ENCODE measurements around the gene MIX23.

MIX23 gene

DNA sequence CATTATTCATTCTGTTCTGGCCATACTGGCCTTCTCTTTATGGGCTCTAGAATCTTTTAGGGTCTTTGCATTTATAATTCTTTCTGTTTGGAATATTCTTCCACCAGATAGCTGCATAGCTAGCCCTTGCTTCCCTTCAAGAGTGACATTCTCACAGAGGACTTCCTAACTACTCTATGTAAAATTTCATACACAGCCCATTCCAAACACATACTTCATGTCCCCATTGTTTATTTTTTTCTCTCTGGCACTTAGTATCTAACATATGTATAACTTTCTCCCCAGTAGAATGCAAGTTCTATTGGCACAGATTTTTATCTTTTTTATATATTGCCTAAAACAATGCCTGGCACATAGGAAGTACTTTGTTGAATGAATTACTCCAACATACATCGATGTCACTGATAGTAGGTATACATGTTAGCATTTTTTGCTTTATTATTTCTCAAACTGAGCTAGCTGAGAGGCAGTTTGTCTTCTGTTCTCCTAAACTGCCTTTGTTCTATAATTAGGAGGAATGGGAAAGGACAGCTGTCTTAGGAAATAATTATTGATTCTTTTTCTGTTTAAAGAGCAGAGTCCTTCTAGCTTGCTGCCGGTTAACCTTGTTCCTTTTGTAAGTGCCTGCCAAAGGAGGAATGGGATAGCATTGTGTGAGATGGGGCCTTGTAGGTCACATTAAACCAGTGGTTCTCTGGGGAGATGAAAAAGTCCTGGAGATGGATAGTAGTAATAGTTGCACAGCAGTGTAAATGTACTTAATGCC lies 8.8 kb upstream of the MIX23 start (continued):
- TF ChIP-seq OSR2 (tag by site-specific recombination; IDR thresholded peaks at IDR 0.05) = no peak
- no peak for TF ChIP-seq ZEB2 (tag by site-specific recombination; IDR thresholded peaks at IDR 0.05)

DNA sequence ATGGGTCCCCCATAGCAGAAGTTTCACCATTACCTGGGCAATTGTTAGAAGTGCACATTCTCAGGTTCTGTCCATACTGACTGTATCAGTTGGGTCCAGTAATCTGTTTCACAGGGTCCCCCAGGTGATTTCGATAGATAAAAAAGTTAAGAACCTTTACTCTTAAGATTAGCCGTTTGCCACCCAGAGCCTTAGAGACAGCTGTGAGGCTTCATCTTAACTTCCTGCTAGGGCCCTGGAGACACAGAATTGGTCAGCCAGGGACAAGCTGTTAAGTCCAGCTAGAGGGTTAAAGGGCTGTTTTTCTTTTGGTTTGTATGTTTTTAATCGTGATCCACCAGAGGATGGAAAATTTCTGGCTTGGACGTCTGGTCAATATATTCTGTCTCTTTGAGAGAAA lies 7.6 kb upstream of the MIX23 start:
- Histone ChIP-seq H3K36me3 (ENCODE audit: control insufficient read depth in 2 of 2, insufficient read depth in 1 of 2, low read length in 2 of 2) (peaks cover 0 to 11% of the 10 kb centered on the region in 2 experiments; a peak in 2 of 3 replicates), H3K4me3 (ENCODE audit: low read depth, low read length) (no peak overlapping the region), H3K27ac (ENCODE audit: extremely low read depth, low read depth, low read length) (no peak overlapping the region), H3K9me3 (ENCODE audit: control insufficient read depth, insufficient read depth, low read depth, low read length) (no peaks in the 10 kb centered on the region), H3K4me1 (ENCODE audit: control insufficient read depth, insufficient read depth, low read length) (no peaks in the 10 kb centered on the region)
- TF ChIP-seq CTCF (tag by site-specific recombination; IDR thresholded peaks at IDR 0.05) = no peak
- TF ChIP-seq ZNF621 (tag by site-specific recombination; IDR thresholded peaks at IDR 0.05) = no peak
- no peak for TF ChIP-seq INSM2 (tag by site-specific recombination; IDR thresholded peaks at IDR 0.05)
- TF ChIP-seq ZNF558 (tag by site-specific recombination; IDR thresholded peaks at IDR 0.05) = no peak
- TF ChIP-seq ZNF248 (tag by site-specific recombination; IDR thresholded peaks at IDR 0.05) = no peak
- no peak for TF ChIP-seq IKZF3 (tag by site-specific recombination; IDR thresholded peaks at IDR 0.05)
- no peak for TF ChIP-seq SETDB1 (IDR thresholded peaks at IDR 0.05; ENCODE audit: insufficient read length, low read length)
- no peak for TF ChIP-seq OVOL3 (tag by site-specific recombination; IDR thresholded peaks at IDR 0.05)
- TF ChIP-seq ZNF549 (tag by site-specific recombination; IDR thresholded peaks at IDR 0.05) = no peak
- TF ChIP-seq ZNF837 (tag by site-specific recombination; IDR thresholded peaks at IDR 0.05) = no peak
- TF ChIP-seq ZNF362 (tag by site-specific recombination; IDR thresholded peaks at IDR 0.05) = no peak
- no peak for TF ChIP-seq RBAK (tag by site-specific recombination; IDR thresholded peaks at IDR 0.05)
- ChIA-PET POLR2A (no interaction called here), CTCF (interaction anchor here (0.6 to 1.3 kb wide), 4 partner anchors 14 to 957 kb away, joined by 3 to 5 read pairs (median 3); no protein-coding TSS in a partner anchor)

- Histone ChIP-seq H3K4me1 (ENCODE audit: control insufficient read depth, insufficient read depth, low read length) (no peaks in the 10 kb centered on the region), H3K27ac (ENCODE audit: extremely low read depth, low read depth, low read length) (no peak overlapping the region), H3K36me3 (ENCODE audit: control insufficient read depth in 2 of 2, insufficient read depth in 1 of 2, low read length in 2 of 2) (peaks cover 0 to 11% of the 10 kb centered on the region in 2 experiments; a peak in 2 of 3 replicates), H3K4me3 (ENCODE audit: low read depth, low read length) (no peak overlapping the region), H3K9me3 (ENCODE audit: control insufficient read depth, insufficient read depth, low read depth, low read length) (no peaks in the 10 kb centered on the region)
- POLR2A ChIA-PET = no interaction called here
- CTCF ChIA-PET = interaction anchor here (0.5 to 0.9 kb wide), 3 partner anchors 70 to 957 kb away, joined by 3 to 4 read pairs (median 3); no protein-coding TSS in a partner anchor
- no peak for TF ChIP-seq ZNF610 (tag by site-specific recombination; IDR thresholded peaks at IDR 0.05; ENCODE audit: borderline replicate concordance)
- TF ChIP-seq, protein P1, sequence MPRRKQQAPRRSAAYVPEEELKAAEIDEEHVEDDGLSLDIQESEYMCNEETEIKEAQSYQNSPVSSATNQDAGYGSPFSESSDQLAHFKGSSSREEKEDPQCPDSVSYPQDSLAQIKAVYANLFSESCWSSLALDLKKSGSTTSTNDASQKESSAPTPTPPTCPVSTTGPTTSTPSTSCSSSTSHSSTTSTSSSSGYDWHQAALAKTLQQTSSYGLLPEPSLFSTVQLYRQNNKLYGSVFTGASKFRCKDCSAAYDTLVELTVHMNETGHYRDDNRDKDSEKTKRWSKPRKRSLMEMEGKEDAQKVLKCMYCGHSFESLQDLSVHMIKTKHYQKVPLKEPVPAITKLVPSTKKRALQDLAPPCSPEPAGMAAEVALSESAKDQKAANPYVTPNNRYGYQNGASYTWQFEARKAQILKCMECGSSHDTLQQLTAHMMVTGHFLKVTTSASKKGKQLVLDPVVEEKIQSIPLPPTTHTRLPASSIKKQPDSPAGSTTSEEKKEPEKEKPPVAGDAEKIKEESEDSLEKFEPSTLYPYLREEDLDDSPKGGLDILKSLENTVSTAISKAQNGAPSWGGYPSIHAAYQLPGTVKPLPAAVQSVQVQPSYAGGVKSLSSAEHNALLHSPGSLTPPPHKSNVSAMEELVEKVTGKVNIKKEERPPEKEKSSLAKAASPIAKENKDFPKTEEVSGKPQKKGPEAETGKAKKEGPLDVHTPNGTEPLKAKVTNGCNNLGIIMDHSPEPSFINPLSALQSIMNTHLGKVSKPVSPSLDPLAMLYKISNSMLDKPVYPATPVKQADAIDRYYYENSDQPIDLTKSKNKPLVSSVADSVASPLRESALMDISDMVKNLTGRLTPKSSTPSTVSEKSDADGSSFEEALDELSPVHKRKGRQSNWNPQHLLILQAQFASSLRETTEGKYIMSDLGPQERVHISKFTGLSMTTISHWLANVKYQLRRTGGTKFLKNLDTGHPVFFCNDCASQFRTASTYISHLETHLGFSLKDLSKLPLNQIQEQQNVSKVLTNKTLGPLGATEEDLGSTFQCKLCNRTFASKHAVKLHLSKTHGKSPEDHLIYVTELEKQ (tag by site-specific recombination; IDR thresholded peaks at IDR 0.05; ENCODE audit: borderline replicate concordance) = no peak
- TF ChIP-seq, protein P2, sequence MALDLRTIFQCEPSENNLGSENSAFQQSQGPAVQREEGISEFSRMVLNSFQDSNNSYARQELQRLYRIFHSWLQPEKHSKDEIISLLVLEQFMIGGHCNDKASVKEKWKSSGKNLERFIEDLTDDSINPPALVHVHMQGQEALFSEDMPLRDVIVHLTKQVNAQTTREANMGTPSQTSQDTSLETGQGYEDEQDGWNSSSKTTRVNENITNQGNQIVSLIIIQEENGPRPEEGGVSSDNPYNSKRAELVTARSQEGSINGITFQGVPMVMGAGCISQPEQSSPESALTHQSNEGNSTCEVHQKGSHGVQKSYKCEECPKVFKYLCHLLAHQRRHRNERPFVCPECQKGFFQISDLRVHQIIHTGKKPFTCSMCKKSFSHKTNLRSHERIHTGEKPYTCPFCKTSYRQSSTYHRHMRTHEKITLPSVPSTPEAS (tag by site-specific recombination; IDR thresholded peaks at IDR 0.05) = no peak
- TF ChIP-seq ZNF837 (tag by site-specific recombination; IDR thresholded peaks at IDR 0.05) = no peak
- TF ChIP-seq ZNF510 (tag by site-specific recombination; IDR thresholded peaks at IDR 0.05; ENCODE audit: insufficient replicate concordance) = no peak
- TF ChIP-seq HOXD13 (CRISPR knock-in tag; IDR thresholded peaks at IDR 0.05; ENCODE audit: borderline replicate concordance) = no peak
- TF ChIP-seq ZNF791 (tag by site-specific recombination; IDR thresholded peaks at IDR 0.05) = no peak
- no peak for TF ChIP-seq ZBTB26 (tag by site-specific recombination; optimal IDR thresholded peaks at IDR 0.05)
- no peak for TF ChIP-seq ZNF555 (tag by site-specific recombination; conservative IDR thresholded peaks at IDR 0.05)
Measured at GRCh38 chr3:122389892-122390291, 6.9 kb upstream of the MIX23 start.
